GM12801 (cell line): ENCODE measurements around the gene ANKS3.

Experiments
- CTCF ChIP-seq: IDR thresholded peaks from one replicate; pipeline ENCODE4 v1.5.1; 2011; ENCODE audit warnings: control low read depth; ENCODE audit not compliant: insufficient read length; ENCODE audit errors: extremely low read depth

Gene ANKS3

DNA sequence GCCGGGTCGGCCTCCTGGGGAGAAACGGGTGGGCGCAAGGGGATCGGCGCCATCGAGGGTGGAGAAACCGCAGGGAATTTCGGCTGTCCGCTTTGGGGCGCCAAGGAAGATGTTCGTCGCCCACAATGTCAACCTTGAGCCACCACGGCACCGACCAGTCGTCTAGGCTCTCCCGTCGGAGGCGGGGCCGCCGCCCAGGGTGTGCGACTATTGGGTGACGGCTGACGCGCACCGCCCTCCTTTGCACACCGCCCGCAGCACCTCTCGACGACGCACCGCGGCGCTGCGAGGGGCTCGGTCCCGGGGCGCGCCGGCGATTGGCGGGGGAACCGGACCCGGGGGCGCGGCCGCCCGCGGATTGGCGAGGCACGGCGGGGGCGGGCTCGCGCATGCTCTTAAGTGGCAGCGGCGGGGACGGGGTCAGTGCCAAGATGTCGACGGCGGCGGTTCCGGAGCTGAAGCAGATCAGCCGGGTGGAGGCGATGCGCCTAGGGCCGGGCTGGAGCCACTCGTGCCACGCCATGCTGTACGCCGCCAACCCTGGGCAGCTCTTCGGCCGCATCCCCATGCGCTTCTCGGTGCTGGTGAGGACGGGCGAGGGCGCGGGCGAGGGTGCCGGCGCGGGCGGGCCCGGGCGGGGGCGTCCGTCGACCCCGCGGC is 40.6 kb downstream of the ANKS3 start, which contains the start of gene NUDT16L1:
Gene NUDT16L1 (plus strand): TSS at position 267 of the 660 bp plus-strand sequence. CDS start 165 bp downstream, at position 432.
- no peak for TF ChIP-seq CTCF

- TF ChIP-seq CTCF = no peak
These were observed 41.4 kb downstream of the ANKS3 start for GRCh38 chr16:4692460-4693295.

GRCh38 chr16:4691666-4692412 is 42.2 kb downstream of the ANKS3 start:
- no peak for TF ChIP-seq CTCF

GRCh38 chr16:4690946-4691665 is 43.0 kb downstream of the ANKS3 start:
- no peak for TF ChIP-seq CTCF

- TF ChIP-seq CTCF = no peak
These were observed 44.0 kb downstream of the ANKS3 start for GRCh38 chr16:4689864-4690704.

GRCh38 chr16:4689091-4689671 is 44.9 kb downstream of the ANKS3 start:
- TF ChIP-seq CTCF = no peak
